Globus pallidus (tissue), 1 donor: ENCODE data around the gene COL4A1.

Source experiments
- DNase-seq: peaks from one replicate; pipeline ENCODE4 v3.0.0-alpha.2; 2015; ENCODE audit warnings: low spot score

The COL4A1 gene

GRCh38 chr13:110166598-110166997, 140.4 kb downstream of the COL4A1 start:
- no peak for DNase-seq

GRCh38 chr13:110164706-110165105, 142.3 kb downstream of the COL4A1 start:
- DNase-seq = no peak

GRCh38 chr13:110162866-110163658, 143.9 kb downstream of the COL4A1 start:
- DNase-seq = no peak

GRCh38 chr13:110162053-110162452, 144.9 kb downstream of the COL4A1 start:
- DNase-seq = no peak

GRCh38 chr13:110161112-110161882, 145.7 kb downstream of the COL4A1 start:
- no peak for DNase-seq

GRCh38 chr13:110158226-110158625, 148.7 kb downstream of the COL4A1 start:
- no peak for DNase-seq

GRCh38 chr13:110157718-110158117, 149.2 kb downstream of the COL4A1 start:
- no peak for DNase-seq

- DNase-seq = no peak
Measured at GRCh38 chr13:110156301-110157049, 150.5 kb downstream of the COL4A1 start.

- no peak for DNase-seq
Measured at GRCh38 chr13:110155072-110155471, 151.9 kb downstream of the COL4A1 start.

GRCh38 chr13:110154410-110154933, 152.5 kb downstream of the COL4A1 start:
- no peak for DNase-seq

- no peak for DNase-seq
Measured at GRCh38 chr13:110152351-110152750, 154.6 kb downstream of the COL4A1 start.

GRCh38 chr13:110151462-110151861, 155.5 kb downstream of the COL4A1 start:
- DNase-seq = no peak

- no peak for DNase-seq
Measured at GRCh38 chr13:110150384-110151101, 156.4 kb downstream of the COL4A1 start.

GRCh38 chr13:110149036-110149435, 157.9 kb downstream of the COL4A1 start:
- DNase-seq = no peak

GRCh38 chr13:110140099-110140498, 166.9 kb downstream of the COL4A1 start:
- DNase-seq = no peak

- no peak for DNase-seq
Measured at GRCh38 chr13:110138700-110139036, 168.3 kb downstream of the COL4A1 start.

GRCh38 chr13:110138010-110138699, 168.8 kb downstream of the COL4A1 start:
- no peak for DNase-seq

GRCh38 chr13:110137680-110138009, 169.3 kb downstream of the COL4A1 start:
- DNase-seq = no peak

- no peak for DNase-seq
Measured at GRCh38 chr13:110136660-110137585, 170.0 kb downstream of the COL4A1 start.

GRCh38 chr13:110135977-110136597, 170.9 kb downstream of the COL4A1 start:
- DNase-seq = no peak
